H9 (cell line): ENCODE measurements around the gene PRKCD. TPM values are rescaled to one million over a fixed set of nuclear protein-coding genes. Genes with fewer than 3 reads are reported as not detected.

Experiments
- DNase-seq: peaks from one replicate; pipeline ENCODE4 v3.0.0-alpha.2; 2017
- H2AFZ ChIP-seq: one replicate; pipeline ENCODE4 v1.6.1; 2013; ENCODE audit warnings: mild to moderate bottlenecking, low read length, control low read depth, moderate library complexity
- H2AK5ac ChIP-seq: 2 replicates; pipeline ENCODE4 v1.6.1; 2013; ENCODE audit warnings: low read length, control low read depth, mixed read lengths; ENCODE audit not compliant: insufficient read length
- H2BK120ac ChIP-seq: one replicate; pipeline ENCODE4 v1.6.1; 2013; ENCODE audit warnings: low read depth, mild to moderate bottlenecking, low read length, control low read depth, inconsistent platforms; ENCODE audit not compliant: poor library complexity, severe bottlenecking
- H2BK12ac ChIP-seq: 2 replicates; pipeline ENCODE4 v1.6.1; 2013; ENCODE audit warnings: low read length, control low read depth, mixed read lengths, low read depth; ENCODE audit not compliant: insufficient read length
- H2BK15ac ChIP-seq: 2 replicates; pipeline ENCODE4 v1.6.1; 2013; ENCODE audit warnings: low read depth, low read length, control low read depth
- H2BK20ac ChIP-seq: one replicate; pipeline ENCODE4 v1.6.1; 2013; ENCODE audit warnings: low read depth, mild to moderate bottlenecking, low read length, control low read depth, inconsistent platforms; ENCODE audit not compliant: poor library complexity, severe bottlenecking
- H2BK5ac ChIP-seq: 2 replicates; pipeline ENCODE4 v1.6.1; 2013; ENCODE audit warnings: low read length, control low read depth, mixed read lengths; ENCODE audit not compliant: insufficient read length
- H3K14ac ChIP-seq: 2 replicates; pipeline ENCODE4 v1.6.1; 2013; ENCODE audit warnings: low read length, control low read depth; ENCODE audit not compliant: insufficient read depth
- H3K18ac ChIP-seq: 2 replicates; pipeline ENCODE4 v1.6.1; 2013; ENCODE audit warnings: low read depth, mild to moderate bottlenecking, mixed read lengths, low read length, control low read depth; ENCODE audit not compliant: insufficient read length
- H3K23ac ChIP-seq: 2 replicates; pipeline ENCODE4 v1.6.1; 2013; ENCODE audit warnings: low read length, control low read depth, mixed read lengths, low read depth; ENCODE audit not compliant: insufficient read length
- H3K23me2 ChIP-seq: 2 replicates; pipeline ENCODE4 v1.6.1; 2013; ENCODE audit warnings: low read depth, mild to moderate bottlenecking, mixed read lengths, low read length, control low read depth; ENCODE audit not compliant: insufficient read length, poor library complexity, severe bottlenecking
- H3K27ac ChIP-seq: 2 replicates; pipeline ENCODE4 v1.5.1; 2013; ENCODE audit warnings: low read length, control low read depth, mixed read lengths, low read depth; ENCODE audit not compliant: insufficient read length
- H3K27me3 ChIP-seq: 2 replicates; pipeline ENCODE4 v1.6.1; 2013; ENCODE audit warnings: low read length, control low read depth, inconsistent platforms; ENCODE audit not compliant: insufficient read depth
- H3K4ac ChIP-seq: 2 replicates; pipeline ENCODE4 v1.6.1; 2013; ENCODE audit warnings: low read depth, mild to moderate bottlenecking, control low read depth, inconsistent platforms, low read length, moderate library complexity
- H3K4me1 ChIP-seq: 2 replicates; pipeline ENCODE4 v1.6.1; 2013; ENCODE audit warnings: low read length, control low read depth, inconsistent platforms; ENCODE audit not compliant: insufficient read depth
- H3K4me2 ChIP-seq: 2 replicates; pipeline ENCODE4 v1.6.1; 2013; ENCODE audit warnings: low read length, control low read depth, mixed read lengths; ENCODE audit not compliant: insufficient read length, insufficient read depth
- H3K56ac ChIP-seq: 2 replicates; pipeline ENCODE4 v1.6.1; 2013; ENCODE audit warnings: low read depth, mild to moderate bottlenecking, mixed read lengths, low read length, control low read depth; ENCODE audit not compliant: insufficient read length
- H3K79me1 ChIP-seq: 2 replicates; pipeline ENCODE4 v1.6.1; 2013; ENCODE audit warnings: low read depth, mild to moderate bottlenecking, moderate library complexity, low read length, control low read depth, inconsistent platforms; ENCODE audit not compliant: insufficient read depth, poor library complexity, severe bottlenecking
- H3K79me2 ChIP-seq: 2 replicates; pipeline ENCODE4 v1.6.1; 2013; ENCODE audit warnings: low read length, control low read depth, inconsistent platforms; ENCODE audit not compliant: insufficient read depth
- H3K9ac ChIP-seq: 2 replicates; pipeline ENCODE4 v1.6.1; 2013; ENCODE audit warnings: low read length, control low read depth, mixed read lengths; ENCODE audit not compliant: insufficient read length; ENCODE audit errors: extremely low read depth
- H3K9me3 ChIP-seq: one replicate; pipeline ENCODE4 v1.6.1; 2013; ENCODE audit warnings: low read depth, low read length, inconsistent platforms; ENCODE audit not compliant: control insufficient read depth
- H3T11ph ChIP-seq: one replicate; pipeline ENCODE4 v1.6.1; 2013; ENCODE audit warnings: mild to moderate bottlenecking, low read length, control low read depth, inconsistent platforms
- H4K20me1 ChIP-seq: one replicate; pipeline ENCODE4 v1.6.1; 2013; ENCODE audit not compliant: control insufficient read depth, insufficient read length, insufficient read depth
- H4K5ac ChIP-seq: 2 replicates; pipeline ENCODE4 v1.6.1; 2013; ENCODE audit warnings: low read depth, mild to moderate bottlenecking, mixed read lengths, low read length, control low read depth; ENCODE audit not compliant: insufficient read length
- H4K8ac ChIP-seq: replicated peaks from 2 replicates; pipeline ENCODE4 v1.6.1; 2013; ENCODE audit warnings: low read length, control low read depth, mixed read lengths, low read depth; ENCODE audit not compliant: insufficient read length
- H4K91ac ChIP-seq: 2 replicates; pipeline ENCODE4 v1.6.1; 2013; ENCODE audit warnings: low read depth, mild to moderate bottlenecking, moderate library complexity, mixed read lengths, low read length, control low read depth; ENCODE audit not compliant: insufficient read length
- H3K27ac Mint-ChIP-seq, 3 experiments: 2 replicates in 2 of 3; 3 replicates in 1 of 3; pipeline ENCODE4 v1.8.0; 2020 to 2021; ENCODE audit warnings: mixed read lengths in 3 of 3, mild to moderate bottlenecking in 1 of 3, moderate library complexity in 1 of 3
- H3K27me3 Mint-ChIP-seq: 2 replicates; pipeline ENCODE4 v1.8.0; 2021; ENCODE audit warnings: low read depth, mild to moderate bottlenecking, moderate library complexity, mixed read lengths
- H3K36me3 Mint-ChIP-seq, 3 experiments: 2 replicates in 2 of 3; 3 replicates in 1 of 3; pipeline ENCODE4 v1.8.0; 2020 to 2021; ENCODE audit warnings: low read depth in 3 of 3, mixed read lengths in 3 of 3; ENCODE audit not compliant: insufficient read depth in 1 of 3
- H3K4me1 Mint-ChIP-seq, 2 experiments: 2 replicates each; pipeline ENCODE4 v1.8.0; 2020; ENCODE audit warnings: mixed read lengths in 2 of 2
- H3K4me3 Mint-ChIP-seq, 2 experiments: 2 replicates in 1 of 2; 3 replicates in 1 of 2; pipeline ENCODE4 v1.8.0; 2020 to 2021; ENCODE audit warnings: mild to moderate bottlenecking in 2 of 2, mixed read lengths in 2 of 2, moderate library complexity in 1 of 2
- H3K9me3 Mint-ChIP-seq, 2 experiments: 2 replicates in 1 of 2; 3 replicates in 1 of 2; pipeline ENCODE4 v1.8.0; 2020; ENCODE audit warnings: mild to moderate bottlenecking in 2 of 2, mixed read lengths in 2 of 2, moderate library complexity in 1 of 2
- WGBS: extraction: QIAGEN DNeasy Blood & Tissue Kit; methylation state at CpG from one replicate; pipeline ENCODE4 v1.1.7; 2013; ENCODE audit warnings: missing lambda C conversion rate, low lambda C conversion rate, mixed read lengths; ENCODE audit not compliant: insufficient read length; ENCODE audit errors: extremely low coverage; 5-methylcytosine and 5-hydroxymethylcytosine counted together
- total RNA-seq: library from RNA; stranded (reverse); gene quantifications from 2 replicates; pipeline ENCODE4 v1.2.1, GENCODE V29; 2021
- TF ChIP-seq, protein P1 (sequence below): fragments of 200-600 bp; sonication (generic); conservative IDR thresholded peaks from 3 replicates; pipeline ENCODE4 v1.8.0; 2021; ENCODE audit warnings: antibody characterized with exemption, mild to moderate bottlenecking

Gene PRKCD
- total RNA-seq, 1 experiment from 2014 or later: 23.7 TPM

GRCh38 chr3:53200501-53201498 is 39.8 kb downstream of the PRKCD start:
- Histone ChIP-seq H3K9ac (no peak overlapping the region), H2BK5ac (no peak overlapping the region), H3K27me3 (no peaks in the 10 kb centered on the region), H2AFZ (no peak overlapping the region), H3K9me3 (no peaks in the 10 kb centered on the region), H2BK15ac (no peak overlapping the region), H2BK20ac (no peak overlapping the region), H3K14ac (no peak overlapping the region), H3K79me2 (no peaks in the 10 kb centered on the region), H3T11ph (no peak overlapping the region), H3K4me2 (no peak overlapping the region), H3K4me1 (no peaks in the 10 kb centered on the region; the same call in 1 of the 2 replicates), H4K5ac (no peak overlapping the region), H3K23me2 (no peaks in the 10 kb centered on the region), H4K8ac (no peak overlapping the region), H2AK5ac (no peak overlapping the region), H3K79me1 (no peaks in the 10 kb centered on the region), H3K18ac (no peak overlapping the region), H3K27ac (no peak overlapping the region), H4K20me1 (no peaks in the 10 kb centered on the region), H3K4ac (no peak overlapping the region), H3K23ac (no peak overlapping the region), H2BK12ac (no peak overlapping the region), H3K56ac (no peak overlapping the region), H4K91ac (no peak overlapping the region), H2BK120ac (no peak overlapping the region)
- peaks cover 8 to 12% of the 10 kb centered on the region in 2 experiments for H3K4me1 Mint-ChIP-seq
- peaks cover 1% of the 10 kb centered on the region; the same call in 1 of the 2 replicates for H3K27me3 Mint-ChIP-seq
- H3K9me3 Mint-ChIP-seq: peaks cover 0 to 3% of the 10 kb centered on the region in 2 experiments; a peak in 2 of 5 replicates
- TF ChIP-seq, protein P1, sequence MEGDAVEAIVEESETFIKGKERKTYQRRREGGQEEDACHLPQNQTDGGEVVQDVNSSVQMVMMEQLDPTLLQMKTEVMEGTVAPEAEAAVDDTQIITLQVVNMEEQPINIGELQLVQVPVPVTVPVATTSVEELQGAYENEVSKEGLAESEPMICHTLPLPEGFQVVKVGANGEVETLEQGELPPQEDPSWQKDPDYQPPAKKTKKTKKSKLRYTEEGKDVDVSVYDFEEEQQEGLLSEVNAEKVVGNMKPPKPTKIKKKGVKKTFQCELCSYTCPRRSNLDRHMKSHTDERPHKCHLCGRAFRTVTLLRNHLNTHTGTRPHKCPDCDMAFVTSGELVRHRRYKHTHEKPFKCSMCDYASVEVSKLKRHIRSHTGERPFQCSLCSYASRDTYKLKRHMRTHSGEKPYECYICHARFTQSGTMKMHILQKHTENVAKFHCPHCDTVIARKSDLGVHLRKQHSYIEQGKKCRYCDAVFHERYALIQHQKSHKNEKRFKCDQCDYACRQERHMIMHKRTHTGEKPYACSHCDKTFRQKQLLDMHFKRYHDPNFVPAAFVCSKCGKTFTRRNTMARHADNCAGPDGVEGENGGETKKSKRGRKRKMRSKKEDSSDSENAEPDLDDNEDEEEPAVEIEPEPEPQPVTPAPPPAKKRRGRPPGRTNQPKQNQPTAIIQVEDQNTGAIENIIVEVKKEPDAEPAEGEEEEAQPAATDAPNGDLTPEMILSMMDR: no peak
- no CpG with 5 or more reads among the region's 19 CpGs for WGBS
- H3K4me3 Mint-ChIP-seq: no peak overlapping the region
- H3K27ac Mint-ChIP-seq: peak overlapping the region in 1 of 3 experiments; percentile 68; a peak in 1 of 7 replicates
- peaks cover 0 to 4% (median 0%) of the 10 kb centered on the region in 3 experiments; a peak in 1 of 7 replicates for H3K36me3 Mint-ChIP-seq
- DNase-seq: no peak
